ENCODE data around the gene BORCS6. TPM values are rescaled to one million over a fixed set of nuclear protein-coding genes. Genes with fewer than 3 reads are reported as not detected.

The BORCS6 gene
- polyA plus RNA-seq, 3 donors = 5.4 to 14.1 (median 13.9) TPM

- Mint-ChIP-seq H3K36me3 (peaks cover 76 to 87% of the 10 kb centered on the region in 2 donors), H3K9me3 (no peaks in the 10 kb centered on the region), H3K27ac (peak overlapping the region in 3 of 7 donors; percentile 7 to 80 (median 18)), H3K4me3 (peak overlapping the region in 1 of 2 donors; percentile 31), H3K4me1 (no peaks in the 10 kb centered on the region), H3K27me3 (ENCODE audit: low read depth in 3 of 3) (peaks cover 0 to 3% (median 2%) of the 10 kb centered on the region in 3 donors)
- no peak for DNase-seq
- Histone ChIP-seq H3K9me3 (replicated peaks in 1 of 2; ENCODE audit: control insufficient read depth in 1 of 2, insufficient read depth in 1 of 2, low read length in 2 of 2) (no peaks in the 10 kb centered on the region), H3K4me2 (replicated peaks; ENCODE audit: extremely low read depth, low read length, poor library complexity, severe bottlenecking) (no peak overlapping the region), H3K36me3 (replicated peaks in 1 of 2; ENCODE audit: control insufficient read depth in 1 of 2, insufficient read depth in 2 of 2, low read length in 2 of 2) (peaks cover 82 to 88% of the 10 kb centered on the region in 2 donors), H3K4me3 (replicated peaks in 1 of 3; ENCODE audit: low read depth in 2 of 3, low read length in 3 of 3) (no peak overlapping the region), H3K79me2 (ENCODE audit: insufficient read depth, low read length) (no peaks in the 10 kb centered on the region), H3K4me1 (ENCODE audit: control insufficient read depth in 1 of 2, insufficient read depth in 2 of 2, low read length in 2 of 2) (peaks cover 20 to 24% of the 10 kb centered on the region in 2 donors), H4K20me1 (ENCODE audit: insufficient read depth, low read length) (peaks cover 100% of the 10 kb centered on the region), H3K9ac (ENCODE audit: insufficient read depth, low read length, poor library complexity, severe bottlenecking) (no peak overlapping the region), H3K27ac (ENCODE audit: low read depth in 1 of 2, low read length in 2 of 2) (no peak overlapping the region), H2AFZ (ENCODE audit: insufficient read depth, low read depth, low read length, poor library complexity, severe bottlenecking) (no peak overlapping the region), H3K27me3 (ENCODE audit: control insufficient read depth in 2 of 2, insufficient read depth in 2 of 2, low read length in 2 of 2) (no peaks in the 10 kb centered on the region)
- TF ChIP-seq CTCF (IDR thresholded peaks at IDR 0.05) = no peak
- WGBS (ENCODE audit: insufficient coverage) = 93% methylated on average over 13 of the region's 22 CpGs
- intact Hi-C loops (cut with micrococcal nuclease) = no loop called here
Observed at GRCh38 chr17:8143581-8144400, 46.2 kb downstream of the BORCS6 start.

- intact Hi-C loops (cut with micrococcal nuclease) = no loop called here
- H3K27me3 ChIP-seq (ENCODE audit: control insufficient read depth in 2 of 2, insufficient read depth in 2 of 2, low read length in 2 of 2) = no peaks in the 10 kb centered on the region
- Mint-ChIP-seq H3K9me3 (no peaks in the 10 kb centered on the region), H3K27ac (no peak overlapping the region), H3K4me3 (no peak overlapping the region), H3K27me3 (ENCODE audit: low read depth in 3 of 3) (peaks cover 0 to 3% (median 2%) of the 10 kb centered on the region in 3 donors), H3K36me3 (peaks cover 70 to 80% of the 10 kb centered on the region in 2 donors), H3K4me1 (no peaks in the 10 kb centered on the region)
- H3K4me1 ChIP-seq (ENCODE audit: control insufficient read depth in 1 of 2, insufficient read depth in 2 of 2, low read length in 2 of 2) = peaks cover 28 to 32% of the 10 kb centered on the region in 2 donors
- H3K36me3 ChIP-seq (replicated peaks in 1 of 2; ENCODE audit: control insufficient read depth in 1 of 2, insufficient read depth in 2 of 2, low read length in 2 of 2) = peaks cover 75 to 81% of the 10 kb centered on the region in 2 donors
- H2AFZ ChIP-seq (ENCODE audit: insufficient read depth, low read depth, low read length, poor library complexity, severe bottlenecking) = no peak overlapping the region
- WGBS (ENCODE audit: insufficient coverage) = 97% methylated on average over 11 of the region's 15 CpGs
- DNase-seq = peak in 1 of 3 donors; percentile 2
- no peaks in the 10 kb centered on the region for H3K79me2 ChIP-seq (ENCODE audit: insufficient read depth, low read length)
- H3K9me3 ChIP-seq (replicated peaks in 1 of 2; ENCODE audit: control insufficient read depth in 1 of 2, insufficient read depth in 1 of 2, low read length in 2 of 2) = no peaks in the 10 kb centered on the region
- no peak overlapping the region for H3K27ac ChIP-seq (ENCODE audit: low read depth in 1 of 2, low read length in 2 of 2)
- no peak overlapping the region for H3K4me3 ChIP-seq (replicated peaks in 1 of 3; ENCODE audit: low read depth in 2 of 3, low read length in 3 of 3)
- no peak overlapping the region for H3K4me2 ChIP-seq (replicated peaks; ENCODE audit: extremely low read depth, low read length, poor library complexity, severe bottlenecking)
- no peak overlapping the region for H3K9ac ChIP-seq (ENCODE audit: insufficient read depth, low read length, poor library complexity, severe bottlenecking)
- TF ChIP-seq CTCF (IDR thresholded peaks at IDR 0.05) = no peak
- peaks cover 93% of the 10 kb centered on the region for H4K20me1 ChIP-seq (ENCODE audit: insufficient read depth, low read length)
Observed at GRCh38 chr17:8142887-8143580, 46.9 kb downstream of the BORCS6 start.
